ENCODE measurements around the gene ISOC2.
"Not testable (repeated sequence)": the region's sequence is repeated elsewhere in the genome, so short reads cannot be mapped to it uniquely, and the experiment has no call there.

Gene ISOC2

GRCh38 chr19:55436847-55437246 lies 24.6 kb downstream of the ISOC2 start:
- no peak for DNase-seq

GRCh38 chr19:55435020-55435419 lies 26.4 kb downstream of the ISOC2 start:
- DNase-seq: no peak

GRCh38 chr19:55434356-55434919 lies 27.0 kb downstream of the ISOC2 start:
- DNase-seq: no peak

DNA sequence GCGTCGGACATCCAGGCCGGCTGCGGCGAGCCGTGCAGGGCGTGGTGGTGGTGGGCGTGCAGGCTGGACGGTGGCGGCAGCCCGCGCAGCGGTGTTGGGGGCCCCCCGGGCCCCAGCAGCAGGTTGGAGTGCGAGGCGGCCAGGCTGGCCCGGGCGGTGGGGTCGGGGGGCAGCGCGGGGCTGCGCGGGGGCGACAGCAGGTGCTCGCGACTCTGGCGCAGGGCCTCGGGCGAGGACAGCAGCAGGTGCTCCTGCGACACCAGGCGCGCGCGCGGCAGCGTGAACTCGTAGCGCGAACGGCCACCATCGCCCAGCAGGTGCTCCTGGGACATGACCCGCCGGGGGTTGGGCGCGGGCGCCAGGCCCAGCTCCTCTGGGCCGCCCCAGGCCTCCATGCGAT lies 28.1 kb downstream of the ISOC2 start:
- no peak for DNase-seq

- no peak for DNase-seq
Measured at GRCh38 chr19:55432241-55432959, 29.0 kb downstream of the ISOC2 start.

- DNase-seq: no peak
Measured at GRCh38 chr19:55431183-55431582, 30.3 kb downstream of the ISOC2 start.

DNA sequence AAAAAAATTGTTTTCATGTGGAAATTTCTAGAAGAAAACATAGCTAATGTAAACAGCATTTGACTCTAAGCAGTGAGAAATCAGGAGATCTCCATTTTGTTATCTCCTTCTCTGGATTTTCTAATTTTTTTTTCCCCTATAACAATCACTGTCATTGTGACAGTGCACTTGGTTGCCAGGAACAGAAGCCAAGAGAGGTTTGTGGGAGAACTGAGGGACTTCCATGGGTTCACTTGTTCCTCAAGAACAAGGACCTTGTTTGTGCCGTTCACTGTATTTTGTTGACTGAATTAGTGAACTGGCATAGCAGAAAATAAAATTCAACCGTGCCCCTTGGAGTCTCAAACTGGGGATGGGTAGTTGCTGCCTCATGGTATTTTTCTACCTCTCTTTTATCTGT lies 35.4 kb downstream of the ISOC2 start:
- no peak for DNase-seq

- DNase-seq: no peak
Measured at GRCh38 chr19:55424518-55424917, 36.9 kb downstream of the ISOC2 start.

DNA sequence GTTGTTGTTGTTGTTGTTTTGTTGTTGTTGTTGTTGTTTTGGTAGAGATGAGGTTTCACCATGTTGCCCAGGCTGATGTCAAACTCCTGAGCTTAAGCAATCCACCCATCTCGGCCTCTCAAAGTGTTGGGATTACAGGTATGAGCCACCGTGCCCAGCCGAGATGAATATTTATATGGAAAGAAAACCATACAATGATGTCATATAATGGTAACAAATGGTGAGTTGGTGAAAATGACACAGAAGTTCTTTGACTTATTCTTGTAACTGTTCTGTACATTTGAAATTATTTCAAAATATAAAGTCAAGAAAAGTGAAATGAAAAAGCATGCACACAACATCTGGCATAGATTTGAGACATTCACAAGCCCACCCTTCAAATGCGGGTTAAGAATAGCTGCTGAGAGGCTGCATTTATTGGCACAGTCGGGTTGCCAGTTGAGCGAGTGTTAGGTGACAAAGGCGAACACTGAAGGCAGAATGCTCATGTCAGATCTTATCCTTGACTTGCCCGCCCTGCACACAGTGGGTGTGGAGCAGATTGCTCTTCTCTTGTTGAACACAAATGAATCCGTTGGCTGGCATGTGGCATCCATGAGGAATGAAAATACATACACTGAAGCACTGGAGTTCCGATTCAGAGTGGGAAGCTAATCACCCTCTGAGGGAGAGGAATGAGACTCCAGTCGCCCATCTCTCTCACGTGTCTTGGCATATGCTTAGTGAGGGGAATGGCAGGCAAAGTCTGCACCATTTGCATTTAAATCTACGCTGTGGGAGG lies 38.0 kb downstream of the ISOC2 start:
- DNase-seq: no peak

GRCh38 chr19:55421281-55421680 lies 40.2 kb downstream of the ISOC2 start:
- DNase-seq: peak; percentile 68

GRCh38 chr19:55419624-55420236 lies 41.7 kb downstream of the ISOC2 start:
- DNase-seq: no peak

DNA sequence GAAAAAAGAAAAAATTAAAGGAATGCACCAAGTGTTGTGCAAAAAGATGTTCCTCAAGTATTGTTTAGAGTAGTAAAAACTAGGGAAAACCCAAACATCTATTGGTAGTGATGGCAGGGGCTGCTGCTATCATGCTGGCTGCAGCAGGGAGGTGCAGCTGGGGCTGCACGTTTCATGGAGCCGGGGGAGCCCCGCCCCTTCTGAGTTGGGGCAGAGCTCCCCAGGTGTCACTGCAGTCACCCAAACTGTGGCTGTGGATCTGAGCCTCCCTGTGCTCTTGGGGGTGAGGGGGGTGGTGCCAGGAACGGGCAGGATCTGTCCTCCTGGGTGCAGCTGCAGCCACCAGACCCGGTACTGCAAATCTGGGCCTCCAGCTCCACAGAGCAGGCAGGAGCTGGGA lies 42.3 kb downstream of the ISOC2 start:
- DNase-seq: no peak

- peak; percentile 72 for DNase-seq
Measured at GRCh38 chr19:55418185-55418584, 43.3 kb downstream of the ISOC2 start.

GRCh38 chr19:55410168-55410567 lies 51.3 kb downstream of the ISOC2 start:
- no peak for DNase-seq

- not testable (repeated sequence) for DNase-seq
Measured at GRCh38 chr19:55409179-55409578, 52.3 kb downstream of the ISOC2 start.

DNA sequence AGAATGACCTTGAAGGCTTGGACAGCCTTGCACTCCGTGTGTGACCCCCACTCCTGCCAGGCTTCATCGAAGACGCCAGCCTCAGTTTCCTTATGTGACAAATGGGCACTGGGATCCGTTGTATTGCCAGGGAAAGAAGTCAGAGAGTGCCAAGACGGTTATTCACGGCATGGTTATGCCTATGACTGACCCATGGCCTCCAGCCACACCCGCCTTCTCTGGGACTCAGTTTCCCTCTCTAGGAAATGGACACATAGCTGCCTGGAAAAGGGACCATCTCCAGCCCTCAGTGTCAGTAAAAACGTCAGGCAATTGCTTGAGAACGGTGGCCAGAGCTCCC lies 52.9 kb downstream of the ISOC2 start:
- no peak for DNase-seq

GRCh38 chr19:55407800-55408532 lies 53.5 kb downstream of the ISOC2 start:
- DNase-seq: peak; percentile 97

- DNase-seq: not testable (repeated sequence)
Measured at GRCh38 chr19:55407550-55407799, 54.0 kb downstream of the ISOC2 start, which contains the start of gene UBE2S. Gene UBE2S, minus strand, starts transcription at chr19:55407788. Its CDS starts 199 bp downstream, at chr19:55407589.

GRCh38 chr19:55406826-55407549 lies 54.5 kb downstream of the ISOC2 start:
- DNase-seq: peak; percentile 46

GRCh38 chr19:55406091-55406825 lies 55.2 kb downstream of the ISOC2 start:
- DNase-seq: no peak

GRCh38 chr19:55405638-55406037 lies 55.8 kb downstream of the ISOC2 start:
- no peak for DNase-seq

Data from CD4-positive, alpha-beta T cell treated with Interleukin-17A for 4 hours (primary cell).